HG03039 (cell line): ENCODE measurements around the gene HSD17B12.

ENCODE experiments used
- ATAC-seq: cut with Tn5 transposase; IDR thresholded peaks from one replicate; pipeline ENCODE4 v1.9.1; 2021; ENCODE audit warnings: mild to moderate bottlenecking, moderate library complexity; ENCODE audit not compliant: unreplicated experiment

The HSD17B12 gene

DNA sequence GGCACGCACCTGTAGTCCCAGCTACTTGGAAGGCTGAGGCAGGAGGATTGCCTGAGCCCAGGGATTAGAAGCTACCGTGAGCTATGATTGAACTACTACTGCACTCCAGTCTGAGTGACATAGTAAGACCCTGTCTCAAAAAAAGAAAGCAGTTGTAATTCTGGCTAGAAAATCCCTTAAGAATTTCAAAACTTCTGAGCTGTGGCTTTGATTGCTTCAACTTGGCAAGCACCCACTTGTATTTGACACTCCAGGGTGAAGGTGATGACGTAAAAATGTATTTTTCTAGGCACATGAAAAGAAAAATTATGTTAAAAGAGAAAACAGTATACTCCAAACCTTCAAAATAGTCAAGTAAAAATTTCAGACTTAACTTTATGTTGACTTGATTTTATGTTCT is 176.5 kb downstream of the HSD17B12 start:
- ATAC-seq, result no peak

DNA sequence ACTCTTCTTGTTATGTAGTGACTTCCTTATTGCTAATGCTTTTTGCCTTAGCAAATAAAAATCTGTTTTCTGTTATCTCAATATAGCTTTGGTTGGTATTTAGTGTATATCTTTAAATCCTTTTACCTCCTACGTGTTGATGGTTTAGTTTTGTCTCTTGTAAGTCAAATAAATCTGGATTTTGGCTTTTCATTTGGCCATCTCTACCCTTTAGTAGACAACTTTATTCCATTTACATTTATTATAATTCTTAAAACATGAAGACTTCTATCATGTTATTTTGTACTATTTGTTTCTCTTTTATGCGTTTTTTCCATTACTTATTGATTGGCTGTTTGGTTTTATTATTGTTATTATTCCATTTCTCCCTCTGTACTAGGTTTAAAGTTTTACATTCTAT is 180.6 kb downstream of the HSD17B12 start:
- ATAC-seq, result no peak

DNA sequence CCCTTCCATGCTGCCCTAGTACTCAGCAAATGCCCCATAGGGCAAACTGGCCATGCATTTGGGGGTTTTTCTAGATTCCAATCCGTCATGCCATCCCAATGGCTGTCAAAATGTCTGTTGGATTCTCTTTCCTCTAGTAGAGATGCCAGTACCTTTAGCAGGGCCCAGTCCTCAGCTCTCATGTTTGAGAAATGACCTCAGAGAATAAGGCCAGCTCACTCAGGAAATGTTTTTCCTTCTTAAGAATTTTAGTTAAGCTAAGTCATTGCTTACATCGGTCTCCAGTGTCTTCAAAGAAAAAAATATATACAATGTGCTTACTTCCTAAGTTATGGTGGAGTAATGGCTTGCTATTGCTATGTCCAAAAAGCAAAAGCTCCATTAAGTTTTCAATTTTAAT is 186.0 kb downstream of the HSD17B12 start:
- ATAC-seq, result no peak

DNA sequence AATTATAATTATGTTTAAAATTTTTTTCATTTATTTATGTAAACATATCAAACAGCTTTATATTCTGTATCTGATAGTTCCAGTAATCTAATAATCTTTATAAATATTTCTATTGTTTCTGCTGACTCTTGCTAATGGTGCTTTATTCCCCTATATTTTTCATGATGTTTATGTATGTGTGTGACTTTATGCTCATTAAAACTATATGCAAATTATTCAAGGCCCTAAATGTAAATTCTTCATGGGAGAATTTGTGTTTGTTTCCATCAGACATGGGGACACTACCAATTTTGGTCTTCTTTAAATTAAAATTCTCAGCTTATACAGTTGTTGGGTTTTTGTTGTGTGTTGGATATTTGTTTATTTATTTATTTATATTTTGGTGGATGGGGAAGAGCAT is 186.4 kb downstream of the HSD17B12 start:
- ATAC-seq, result no peak

DNA sequence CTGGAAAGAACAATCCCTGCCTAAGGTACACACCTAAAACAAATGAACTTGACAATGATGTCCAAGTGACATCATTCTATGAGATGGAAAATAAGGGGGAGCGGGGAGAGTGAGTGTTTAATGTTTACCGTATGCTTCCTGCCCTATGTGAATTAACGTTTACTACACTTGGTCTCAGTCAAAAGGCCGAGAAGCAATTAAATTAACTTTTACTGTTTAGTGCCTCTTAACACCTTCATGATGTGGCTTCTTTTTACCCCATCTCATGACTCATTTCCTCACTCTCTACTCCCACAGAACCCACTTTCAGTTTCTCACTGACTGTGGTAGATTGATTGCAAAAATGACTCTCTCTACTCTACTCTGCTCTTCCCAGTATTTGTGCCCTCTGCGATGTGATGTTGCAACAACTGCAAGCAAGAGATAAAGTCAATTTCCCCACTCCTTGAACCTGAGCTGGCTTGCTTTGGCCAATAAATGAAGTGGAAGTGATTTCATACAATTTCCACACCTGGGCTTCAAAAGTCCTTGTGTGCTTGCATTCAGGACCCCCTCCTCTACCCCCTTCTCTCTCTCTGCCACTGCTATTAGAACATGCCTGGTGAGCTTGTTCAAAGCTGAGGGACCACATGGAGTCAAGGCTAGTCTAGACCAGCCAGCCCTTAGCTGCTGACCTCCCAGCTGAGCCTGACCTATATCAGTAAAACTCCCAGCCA is 188.5 kb downstream of the HSD17B12 start:
- ATAC-seq, result peak; percentile 100

DNA sequence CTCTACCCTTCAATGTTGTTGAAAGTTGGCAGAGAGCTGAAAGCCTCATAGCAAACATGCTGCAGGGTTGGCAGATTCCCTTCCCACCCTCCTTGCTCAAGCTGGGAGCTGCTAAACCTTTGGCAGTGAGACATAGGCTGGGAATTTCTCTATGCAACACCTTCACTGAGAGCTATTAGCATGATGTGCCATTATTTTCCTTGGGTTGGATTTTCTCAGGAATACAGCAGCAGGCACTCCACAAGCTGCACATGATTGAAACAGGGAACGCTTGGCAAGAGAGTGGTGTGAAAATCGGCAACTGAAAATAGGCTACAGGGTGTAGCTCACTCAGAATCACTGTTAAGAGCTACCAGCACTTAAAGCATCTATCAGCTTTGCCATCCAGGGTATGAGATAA is 190.5 kb downstream of the HSD17B12 start:
- ATAC-seq, result no peak

DNA sequence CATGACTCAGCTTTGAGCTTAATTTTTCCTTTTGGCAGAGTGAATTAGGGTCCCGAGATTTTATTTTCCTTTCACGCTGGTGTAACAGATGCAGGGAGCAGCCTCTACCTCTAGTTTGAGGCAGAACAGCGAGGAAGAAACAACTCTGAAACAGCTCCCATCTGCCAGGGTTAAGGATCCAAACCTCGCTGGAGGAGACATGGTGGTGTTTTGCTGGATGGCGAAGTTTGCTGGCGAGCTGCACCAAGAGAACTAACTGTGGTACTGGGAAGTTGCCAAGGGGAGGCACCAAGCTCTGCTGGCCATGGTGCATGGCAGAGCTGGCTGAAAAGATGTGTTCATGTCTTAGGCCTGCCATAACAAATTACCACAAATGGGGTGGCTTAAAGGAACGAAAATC is 192.5 kb downstream of the HSD17B12 start:
- no peak for ATAC-seq

DNA sequence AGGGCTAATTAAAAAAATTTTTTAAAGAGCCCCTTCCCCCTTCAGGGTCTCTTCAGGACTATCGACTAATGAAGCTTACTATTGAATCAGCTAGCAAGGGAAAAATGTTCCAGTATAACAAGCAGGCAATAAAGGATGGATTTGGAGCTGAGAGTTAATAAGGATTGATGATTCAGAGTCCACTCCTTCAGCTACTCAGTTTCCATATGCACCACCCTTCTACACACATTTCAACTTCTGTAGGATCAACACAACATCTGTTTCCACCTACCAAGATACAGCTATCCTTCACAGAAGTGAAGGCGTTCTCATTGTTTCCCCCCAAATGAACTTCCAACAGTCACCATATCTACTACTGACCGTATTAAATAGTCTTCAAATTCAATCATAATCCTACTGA is 193.5 kb downstream of the HSD17B12 start:
- ATAC-seq, result no peak

DNA sequence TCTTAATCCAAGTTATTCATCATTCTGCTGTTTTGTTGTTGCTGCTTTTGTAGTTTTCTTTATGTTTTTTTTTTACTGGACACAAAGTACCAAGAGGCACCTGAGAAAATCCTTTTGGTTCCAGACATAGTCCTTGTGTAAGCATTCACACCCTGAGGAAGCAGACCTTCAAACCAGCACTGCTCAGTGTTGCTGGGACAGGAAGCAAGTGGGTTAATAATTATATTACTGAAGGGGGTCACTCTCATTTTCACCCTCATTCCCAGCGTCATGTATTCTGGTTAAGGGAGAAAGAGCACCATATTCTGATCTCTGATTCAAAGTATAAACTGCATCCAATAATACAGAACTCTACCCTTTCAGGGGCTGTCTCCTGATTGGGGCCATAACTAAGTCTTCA is 194.2 kb downstream of the HSD17B12 start:
- ATAC-seq, result no peak

DNA sequence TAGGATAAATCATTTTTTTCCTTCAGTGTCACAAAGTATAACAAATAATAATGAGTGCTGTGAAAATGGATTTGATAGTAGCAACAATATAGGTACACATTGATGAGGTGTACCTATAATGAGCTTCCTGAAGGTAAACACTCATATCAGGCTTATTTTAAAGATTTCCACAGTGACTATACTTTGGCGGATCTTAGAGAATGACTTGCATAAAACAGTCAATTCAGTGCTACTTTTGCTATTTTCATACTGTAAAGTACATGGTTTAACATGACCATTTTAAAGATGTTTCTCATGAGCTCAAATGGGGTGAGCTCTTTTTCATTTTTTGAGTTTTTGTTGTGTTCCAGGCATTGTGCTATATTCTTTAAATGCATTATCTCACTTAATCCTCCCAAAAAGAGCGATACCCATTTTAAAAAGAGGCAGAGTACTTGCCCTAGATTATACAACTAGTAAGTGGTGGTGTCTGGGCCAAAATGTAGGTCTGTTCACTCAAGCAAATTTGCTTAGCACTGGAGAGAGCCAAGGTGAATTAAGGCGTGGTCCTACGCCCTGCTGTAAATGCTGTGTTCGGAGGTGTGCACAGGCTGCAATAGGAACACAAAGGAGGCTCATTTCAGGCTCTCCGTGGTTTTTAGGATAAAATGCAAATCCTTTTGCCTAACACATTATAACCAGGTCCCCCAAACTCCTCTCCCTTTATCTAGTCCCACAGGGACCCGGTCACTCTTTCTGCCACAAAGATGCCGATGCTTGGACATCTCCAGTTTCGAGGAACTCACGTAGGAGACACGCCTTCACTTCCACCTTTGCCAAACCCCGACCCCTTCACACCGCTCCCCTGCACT is 199.5 kb downstream of the HSD17B12 start:
- ATAC-seq, result no peak

DNA sequence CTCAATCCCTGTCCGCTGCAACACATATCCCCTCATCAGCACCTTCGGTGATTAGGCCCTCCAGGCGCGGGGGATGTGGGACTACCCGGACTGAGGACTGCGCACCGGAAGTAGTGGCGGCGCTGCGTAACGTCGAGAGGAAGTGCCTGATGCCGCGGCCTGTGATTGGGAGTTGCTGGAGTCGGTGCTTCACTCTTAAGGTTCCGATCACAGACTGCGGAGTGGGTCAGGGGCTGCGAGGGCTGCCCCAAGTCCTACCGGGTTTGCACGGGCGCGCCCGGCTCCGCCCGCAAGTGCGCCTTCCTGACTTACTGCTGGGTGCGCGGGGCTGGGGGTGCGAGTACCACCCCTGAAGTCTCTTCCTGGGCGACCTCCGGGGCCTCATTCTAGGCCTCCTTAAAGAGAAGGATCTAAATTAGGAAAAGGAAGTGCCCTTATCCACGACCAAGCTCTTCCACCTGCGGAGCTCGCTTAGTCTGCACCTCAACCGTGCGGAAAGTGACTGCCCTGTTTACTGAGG is 200.2 kb downstream of the HSD17B12 start, which contains the start of gene ALKBH3:
Gene ALKBH3 (plus strand): TSS at position 192 of the 520 bp plus-strand sequence. CDS start 1,822 bp downstream, outside the sequence.
- peak; percentile 99 for ATAC-seq

DNA sequence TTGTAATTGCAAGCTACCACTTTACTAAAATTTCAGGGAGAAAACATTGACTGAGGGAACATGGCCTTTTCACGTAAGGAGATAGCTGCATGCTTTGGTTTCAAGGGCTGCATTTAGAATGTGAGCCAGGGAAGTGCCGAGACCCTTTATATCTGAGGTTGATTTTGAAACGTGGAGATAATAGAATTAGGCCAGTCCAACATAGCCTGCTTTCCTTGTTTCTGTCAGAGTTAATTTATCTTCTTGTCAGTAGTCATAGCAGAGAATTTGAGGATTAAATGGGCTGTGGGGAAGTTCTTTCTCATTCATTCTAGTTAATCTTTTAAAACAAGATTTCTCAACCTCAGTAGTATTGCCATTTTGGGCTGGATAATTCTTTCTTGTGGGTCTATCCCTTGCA is 212.3 kb downstream of the HSD17B12 start:
- ATAC-seq, result no peak

DNA sequence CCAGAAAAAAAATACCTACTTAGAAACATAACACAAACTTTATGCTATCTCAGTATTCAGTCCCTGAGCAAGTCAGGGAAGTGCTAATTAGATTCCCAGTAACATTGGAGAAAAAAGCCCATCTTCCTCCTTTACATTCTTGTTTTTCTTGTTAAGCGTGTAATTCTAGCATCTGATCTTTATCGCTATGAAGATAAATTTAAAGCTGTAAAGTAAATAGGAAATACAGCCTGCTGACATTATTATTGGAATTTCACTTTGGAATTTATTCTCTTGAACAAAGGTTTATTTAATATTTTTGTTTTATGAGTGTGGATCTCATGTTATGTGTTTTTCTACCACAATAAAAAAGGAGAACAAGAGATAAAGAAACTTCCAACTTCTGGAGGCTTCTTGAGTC is 214.0 kb downstream of the HSD17B12 start:
- no peak for ATAC-seq

DNA sequence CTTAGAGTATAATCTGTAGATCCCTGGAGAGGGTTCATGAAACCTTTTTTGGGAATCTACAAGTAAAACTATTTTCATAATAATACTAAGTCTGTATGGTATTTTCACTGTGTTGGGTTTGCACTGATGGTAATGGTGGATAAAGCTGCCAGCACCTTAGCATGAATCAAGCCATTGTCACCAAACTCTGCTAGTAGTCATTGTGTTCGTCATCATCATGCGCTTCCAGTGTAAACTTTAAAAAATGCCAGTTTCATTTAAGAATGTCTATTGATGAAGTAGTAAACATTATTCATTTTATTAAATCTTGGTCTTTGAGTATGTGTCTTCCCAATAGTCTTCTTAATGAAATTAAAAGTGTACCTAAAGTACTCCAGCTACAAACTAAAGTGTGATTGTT is 215.1 kb downstream of the HSD17B12 start:
- ATAC-seq, result no peak

DNA sequence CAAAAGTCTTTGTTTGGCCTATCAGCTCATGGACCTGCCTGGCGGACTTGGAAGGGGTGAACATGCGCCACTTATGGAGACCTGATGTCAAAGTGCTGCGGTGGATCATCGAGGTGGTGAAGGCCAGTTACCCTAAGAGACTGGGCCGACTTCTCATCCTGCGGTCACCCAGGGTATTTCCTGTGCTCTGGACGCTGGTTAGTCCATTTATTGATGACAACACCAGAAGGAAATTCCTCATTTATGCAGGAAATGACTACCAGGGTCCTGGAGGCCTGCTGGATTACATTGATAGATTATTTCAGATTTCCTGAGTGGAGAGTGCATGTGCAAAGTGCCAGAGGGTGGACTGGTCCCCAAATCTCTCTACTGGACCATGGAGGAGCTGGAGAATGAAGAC is 218.0 kb downstream of the HSD17B12 start:
- ATAC-seq, result no peak

DNA sequence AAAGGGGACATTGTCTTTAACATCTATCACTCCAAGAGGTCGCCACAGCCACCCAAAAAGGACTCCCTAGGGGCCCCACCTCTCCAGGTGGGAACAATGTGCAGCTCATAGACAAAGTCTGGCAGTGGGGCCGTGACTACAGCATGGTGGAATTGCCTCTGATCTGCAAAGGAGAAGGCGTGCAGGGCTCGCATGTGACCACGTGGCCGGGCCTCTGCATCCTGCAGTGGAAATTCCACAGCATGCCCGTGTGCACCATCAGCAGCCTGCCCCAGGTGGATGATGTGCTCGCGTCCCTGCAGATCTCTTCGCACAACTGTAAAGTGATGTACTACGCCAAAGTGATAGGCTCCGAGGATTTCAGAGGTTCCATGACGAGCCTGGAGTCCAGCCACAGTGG is 218.6 kb downstream of the HSD17B12 start:
- no peak for ATAC-seq

DNA sequence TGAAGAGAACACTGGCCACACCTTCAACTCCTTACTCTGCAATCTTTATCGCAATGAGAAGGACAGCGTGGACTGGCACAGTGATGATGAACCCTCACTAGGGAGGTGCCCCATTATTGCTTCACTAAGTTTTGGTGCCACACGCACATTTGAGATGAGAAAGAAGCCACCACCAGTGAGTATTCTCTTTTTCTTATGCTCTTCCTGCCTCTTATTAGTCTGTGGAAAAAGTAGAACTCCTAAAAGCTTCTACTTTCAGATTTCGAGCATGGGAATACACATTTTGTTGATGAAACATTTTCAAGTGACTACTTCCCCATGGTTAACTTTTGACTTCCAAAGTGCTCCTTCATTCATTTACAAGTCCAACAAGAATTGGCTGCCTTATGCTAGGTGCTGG is 221.0 kb downstream of the HSD17B12 start:
- ATAC-seq, result no peak

DNA sequence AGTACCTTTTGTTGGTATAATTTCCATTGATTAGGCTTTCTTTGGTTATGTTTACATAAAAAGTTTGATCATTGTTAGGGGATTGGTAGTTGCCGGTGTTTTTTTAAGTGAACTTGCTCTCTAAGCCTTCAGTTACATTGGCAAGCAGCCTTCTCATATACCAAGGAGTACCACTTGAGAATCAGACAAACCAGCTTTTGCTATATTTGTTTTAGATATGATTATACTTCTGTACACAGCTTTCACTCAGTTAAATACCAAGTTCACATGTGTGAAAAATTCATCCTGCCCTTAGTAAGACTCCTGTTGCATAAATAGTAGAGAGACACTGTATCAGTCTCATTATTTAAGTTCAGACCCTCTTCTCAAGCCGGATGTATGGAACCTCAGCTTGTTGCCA is 222.5 kb downstream of the HSD17B12 start:
- no peak for ATAC-seq

DNA sequence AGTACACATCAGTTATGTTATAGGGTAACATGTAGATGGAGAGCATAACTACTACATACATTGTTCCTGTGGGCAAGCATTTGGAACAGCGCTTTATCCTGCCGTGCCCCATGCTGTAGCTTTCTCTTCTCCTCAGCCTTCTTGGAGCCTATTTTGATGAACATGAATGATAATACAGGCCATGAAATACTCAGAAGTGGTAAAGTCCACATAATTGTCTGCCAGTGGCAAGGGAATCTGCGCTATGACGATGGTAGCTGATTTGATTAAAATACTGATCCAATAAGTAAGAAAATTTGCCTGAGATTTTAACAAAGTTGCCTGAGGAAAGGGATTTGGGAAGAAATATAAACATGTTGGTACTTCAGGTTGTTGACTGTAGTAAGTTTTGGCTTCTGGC is 223.4 kb downstream of the HSD17B12 start:
- ATAC-seq, result no peak

DNA sequence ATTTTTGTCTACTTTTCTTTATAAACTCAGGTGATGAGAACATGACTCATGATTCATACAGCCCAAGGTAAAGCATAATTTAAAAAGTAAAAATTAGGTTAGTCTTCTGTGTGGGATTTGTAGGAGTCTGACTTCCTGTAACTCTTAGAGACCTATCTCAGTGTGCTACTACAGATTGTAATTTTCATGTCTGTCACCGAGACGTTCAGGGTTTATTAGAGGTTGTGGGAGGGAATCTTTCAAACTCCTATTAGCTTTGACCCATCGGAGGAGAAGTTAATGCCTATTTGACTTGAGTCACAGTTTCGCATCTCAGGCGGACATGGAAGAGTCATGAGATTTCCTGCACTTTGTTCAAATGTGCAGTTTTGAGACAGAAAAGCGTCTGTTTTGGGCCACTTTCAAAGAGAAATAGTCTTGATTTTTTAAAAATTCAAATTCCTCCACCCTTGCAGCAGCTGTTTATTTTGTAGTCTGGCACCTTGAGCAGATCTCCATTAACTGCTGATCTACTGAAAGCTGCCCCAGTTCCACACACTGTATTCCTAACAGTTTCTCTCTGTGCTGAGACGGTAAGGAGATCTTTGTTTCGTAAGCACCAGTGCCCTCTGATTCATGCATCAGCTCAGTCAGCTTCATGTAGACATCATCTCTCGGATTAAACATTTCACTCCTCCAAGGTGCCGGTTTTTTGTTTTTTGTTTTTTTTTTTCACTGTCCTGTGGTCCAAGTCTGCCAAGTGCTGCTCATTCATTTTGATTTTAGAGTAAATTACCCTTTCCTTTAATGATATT is 224.4 kb downstream of the HSD17B12 start:
- ATAC-seq, result no peak

DNA sequence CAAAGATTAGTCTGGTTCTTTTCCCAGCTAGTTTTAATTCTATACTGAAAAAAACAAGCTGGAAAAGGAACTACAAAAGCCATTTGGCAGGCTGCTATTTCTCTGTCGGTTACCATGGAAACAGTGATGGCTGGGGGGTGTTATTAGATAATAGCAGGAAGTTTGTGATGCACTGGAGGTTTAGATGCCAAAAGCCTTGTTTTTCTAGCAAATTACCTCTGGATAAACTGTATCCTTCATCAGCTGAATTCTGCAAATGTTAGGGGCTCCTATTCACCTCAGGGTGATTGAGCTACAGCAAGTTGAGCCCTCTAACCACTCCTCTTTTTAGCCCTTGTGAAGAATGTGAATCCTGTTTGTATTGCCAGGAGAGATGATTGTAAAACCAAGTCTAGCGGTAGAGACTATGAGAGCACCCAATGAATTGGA is 225.3 kb downstream of the HSD17B12 start:
- ATAC-seq, result no peak
